ENCODE results near the gene C2CD4C.
"Not testable (repeated sequence)": the region's sequence is repeated elsewhere in the genome, so short reads cannot be mapped to it uniquely, and the experiment has no call there.

C2CD4C gene, protein sequence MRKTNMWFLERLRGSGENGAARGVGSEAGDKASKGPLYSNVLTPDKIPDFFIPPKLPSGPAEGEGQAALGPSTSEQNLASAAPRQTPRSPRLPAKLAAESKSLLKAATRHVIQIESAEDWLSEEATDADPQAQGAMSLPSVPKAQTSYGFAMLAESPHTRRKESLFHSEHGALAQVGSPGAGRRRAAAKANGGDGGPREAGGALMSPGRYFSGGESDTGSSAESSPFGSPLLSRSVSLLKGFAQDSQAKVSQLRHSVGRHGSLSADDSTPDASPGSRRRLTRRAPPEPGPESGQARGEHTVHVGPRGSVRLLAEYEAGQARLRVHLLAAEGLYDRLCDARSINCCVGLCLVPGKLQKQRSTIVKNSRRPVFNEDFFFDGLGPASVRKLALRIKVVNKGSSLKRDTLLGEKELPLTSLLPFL

DNA sequence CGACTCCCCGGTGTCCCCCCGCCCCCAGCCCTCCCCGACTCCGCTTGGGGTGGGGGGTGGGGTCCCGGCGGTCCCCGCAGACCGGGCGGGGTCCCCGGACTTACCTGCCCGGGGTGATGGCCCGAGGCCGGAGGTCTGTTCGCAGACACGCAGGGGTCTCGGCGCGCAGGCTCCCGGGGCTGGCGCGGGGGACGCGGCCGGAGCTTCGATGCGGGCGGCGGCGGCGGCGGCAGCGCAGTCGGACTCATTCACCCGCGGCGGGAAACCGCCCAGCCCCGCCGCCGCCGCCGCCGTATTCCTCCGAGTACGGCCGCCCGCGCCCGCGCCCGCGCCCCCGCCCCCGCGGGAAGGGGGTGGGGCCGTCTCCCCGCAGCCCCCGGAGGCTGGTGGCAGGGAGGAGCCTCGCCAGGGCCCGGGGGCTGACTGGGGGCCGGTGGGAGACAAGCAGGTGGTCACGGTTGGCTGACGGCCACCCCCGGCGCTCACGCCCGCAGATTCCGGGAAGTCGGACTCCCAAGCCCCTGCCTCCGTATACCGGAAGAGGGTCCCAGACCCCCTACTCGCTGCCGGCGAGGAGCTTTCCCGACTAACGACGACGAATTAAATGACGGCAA, at the start of gene C2CD4C:
Gene C2CD4C (minus strand): TSS at position 246 of the 614 bp plus-strand sequence. CDS start 786 bp downstream, outside the sequence.
- no peak for DNase-seq (ENCODE audit: low read depth)

DNA sequence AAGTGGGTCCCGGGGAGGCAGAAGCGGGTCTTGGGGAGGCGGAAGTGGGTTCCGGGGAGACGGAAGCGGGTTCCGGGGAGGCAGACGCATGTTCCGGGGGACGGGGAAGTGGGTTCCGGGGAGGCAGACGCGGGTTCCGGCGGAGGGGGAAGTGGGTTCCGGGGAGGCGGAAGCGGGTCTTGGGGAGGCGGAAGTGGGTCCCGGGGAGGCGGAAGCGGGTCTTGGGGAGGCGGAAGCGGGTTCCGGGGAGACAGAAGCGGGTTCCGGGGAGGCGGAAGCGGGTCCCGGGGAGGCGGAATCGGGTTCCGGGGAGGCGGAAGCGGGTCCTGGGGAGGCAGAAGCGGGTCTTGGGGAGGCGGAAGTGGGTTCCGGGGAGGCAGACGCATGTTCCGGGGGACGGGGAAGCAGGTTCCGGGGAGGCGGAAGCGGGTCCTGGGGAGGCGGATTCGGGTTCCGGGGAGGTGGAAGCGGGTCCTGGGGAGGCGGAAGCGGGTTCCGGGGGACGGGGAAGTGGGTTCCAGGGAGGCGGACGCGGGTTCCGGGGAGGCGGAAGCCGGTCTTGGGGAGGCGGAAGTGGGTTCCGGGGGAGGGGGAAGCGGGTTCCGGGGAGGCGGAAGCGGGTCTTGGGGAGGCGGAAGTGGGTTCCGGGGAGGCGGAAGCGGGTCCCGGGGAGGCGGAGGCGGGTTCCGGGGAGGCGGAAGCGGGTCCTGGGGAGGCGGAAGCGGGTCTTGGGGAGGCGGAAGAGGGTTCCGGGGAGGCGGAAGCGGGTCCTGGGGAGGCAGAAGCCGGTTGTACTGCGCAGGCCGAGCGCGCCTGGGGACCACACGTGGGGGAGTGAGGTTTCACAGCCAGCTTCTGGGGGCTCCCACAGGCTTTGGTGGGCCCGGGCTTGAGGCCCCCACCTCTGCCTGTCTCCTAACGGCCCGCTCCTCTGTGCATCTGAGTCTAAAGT, 49.4 kb upstream of the C2CD4C start:
- DNase-seq (ENCODE audit: low read depth) = no peak

DNA sequence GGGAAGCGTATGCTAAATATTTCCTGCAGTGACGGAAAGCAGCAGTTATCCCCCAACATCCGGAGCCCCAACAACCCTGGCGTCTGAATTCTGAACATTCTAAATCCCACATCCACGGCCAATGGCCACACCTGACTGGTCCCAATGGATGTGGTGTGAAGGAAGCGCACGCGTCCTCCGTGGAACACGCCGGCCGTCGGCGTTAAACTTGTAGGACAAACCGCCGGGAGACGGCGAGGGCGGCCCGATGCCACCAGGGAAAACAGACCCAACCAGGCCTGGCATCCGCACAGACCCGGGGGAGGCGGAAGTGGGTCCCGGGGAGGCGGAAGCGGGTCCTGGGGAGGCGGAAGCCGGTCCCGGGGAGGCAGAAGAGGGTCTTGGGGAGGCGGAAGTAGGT, 48.7 kb upstream of the C2CD4C start:
- no peak for DNase-seq (ENCODE audit: low read depth)

DNA sequence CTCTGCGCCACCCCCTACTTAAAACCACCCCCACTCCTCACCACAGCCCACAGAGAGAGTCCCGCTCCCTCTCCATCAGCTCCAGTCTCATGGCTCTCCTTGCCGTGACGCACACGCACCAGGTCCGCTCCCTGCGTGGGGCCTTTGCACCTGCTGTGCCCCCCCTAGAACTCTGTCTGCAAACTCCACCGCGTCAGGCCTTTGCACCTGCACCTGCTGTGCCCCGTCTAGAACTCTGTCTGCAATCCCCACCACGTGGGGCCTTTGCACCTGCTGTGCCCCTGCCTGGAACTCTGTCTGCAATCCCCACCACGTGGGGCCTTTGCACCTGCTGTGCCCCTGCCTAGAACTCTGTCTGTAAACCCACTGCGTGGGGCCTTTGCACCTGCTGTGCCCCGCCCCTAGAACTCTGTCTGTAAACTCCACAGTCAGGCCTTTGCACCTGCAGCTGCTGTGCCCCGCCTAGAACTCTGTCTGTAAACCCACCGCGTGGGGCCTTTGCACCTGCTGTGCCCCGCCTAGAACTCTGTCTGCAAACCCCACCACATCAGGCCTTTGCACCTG, 47.7 kb upstream of the C2CD4C start:
- no peak for DNase-seq (ENCODE audit: low read depth)

DNA sequence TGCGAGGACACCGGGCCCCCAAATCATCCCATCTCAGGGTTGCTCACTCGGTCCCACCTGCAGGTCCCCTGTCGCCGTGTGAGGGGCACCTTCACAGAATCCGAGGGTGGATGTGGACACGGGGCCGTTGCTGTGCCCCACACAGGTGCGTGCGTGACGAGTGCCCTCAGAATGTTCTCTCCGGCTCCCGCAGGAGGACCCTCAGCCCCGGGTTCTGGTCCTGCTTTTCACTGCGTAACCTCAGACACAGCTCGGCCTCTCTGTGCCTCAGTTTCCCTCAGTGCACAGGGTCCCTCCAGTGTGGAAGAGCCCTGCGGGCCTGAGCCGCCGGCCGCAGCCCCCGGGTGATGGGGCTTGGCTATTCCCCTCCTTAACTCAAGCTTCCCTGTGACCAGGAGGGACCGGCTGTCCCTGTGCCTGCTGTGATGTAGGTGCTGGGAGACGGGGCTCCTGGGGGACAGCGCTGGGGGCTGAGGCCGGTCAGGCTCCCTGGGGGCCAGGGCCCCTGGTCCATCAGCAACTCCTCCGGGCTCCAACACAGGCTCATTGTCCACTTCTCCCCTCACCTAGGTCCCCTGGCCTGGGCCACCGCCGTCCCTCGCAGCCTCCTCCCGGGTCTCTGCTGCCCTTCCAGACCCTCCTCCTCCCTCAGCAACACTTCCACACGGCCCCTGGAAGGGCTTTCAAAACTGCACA, 47.1 kb upstream of the C2CD4C start:
- DNase-seq (ENCODE audit: low read depth) = no peak

DNA sequence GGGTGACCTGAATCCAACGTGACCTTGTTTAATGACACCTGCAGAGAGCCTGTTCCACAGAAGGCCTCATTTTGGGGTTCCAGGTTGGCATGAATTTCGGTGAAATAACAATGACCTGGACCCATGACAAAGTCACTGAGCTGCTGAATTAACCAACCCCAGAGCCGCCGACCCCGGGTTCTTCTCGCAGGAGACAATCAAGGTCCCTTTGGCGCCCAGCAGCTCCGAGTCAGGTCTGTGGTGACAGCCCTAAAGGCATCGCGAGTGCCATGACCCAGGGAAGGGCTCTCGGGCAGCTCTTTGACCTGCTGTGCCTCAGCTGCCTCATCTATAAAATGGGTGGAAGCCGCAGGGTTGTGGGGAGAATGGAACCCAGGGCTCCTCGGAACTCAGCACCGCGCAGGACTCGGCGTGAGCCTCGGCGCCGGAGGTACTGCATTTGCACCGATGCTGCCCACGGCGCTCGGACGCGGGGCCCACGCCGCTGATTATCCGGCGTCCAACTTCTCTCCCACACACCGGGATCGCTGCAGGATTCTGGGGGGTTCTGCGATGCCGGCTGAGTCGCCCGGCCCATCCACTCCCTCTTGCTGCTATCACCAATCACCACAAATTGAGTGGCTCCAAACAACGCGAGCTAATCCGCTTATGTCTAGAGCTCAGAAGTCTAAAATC, 46.2 kb upstream of the C2CD4C start:
- no peak for DNase-seq (ENCODE audit: low read depth)

DNA sequence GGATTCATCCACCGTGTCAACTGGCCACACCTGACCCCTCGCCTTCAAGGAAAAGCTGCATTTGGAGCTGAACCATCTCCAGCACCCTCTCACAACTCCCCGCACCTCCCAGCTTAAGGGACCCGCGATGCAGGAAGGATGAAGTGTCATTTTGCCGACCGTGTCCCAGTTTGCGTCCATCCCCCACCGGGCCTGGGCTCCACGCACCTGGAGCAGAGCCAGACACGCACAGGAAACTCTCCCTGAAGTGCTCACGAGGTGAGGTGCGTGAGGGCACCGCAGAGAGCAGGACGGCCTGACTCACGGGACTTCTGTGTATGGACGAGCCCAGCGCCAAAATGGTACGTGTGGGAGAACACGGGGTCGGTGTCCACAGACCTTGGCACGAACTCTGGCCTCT, 44.7 kb upstream of the C2CD4C start:
- no peak for DNase-seq (ENCODE audit: low read depth)

DNA sequence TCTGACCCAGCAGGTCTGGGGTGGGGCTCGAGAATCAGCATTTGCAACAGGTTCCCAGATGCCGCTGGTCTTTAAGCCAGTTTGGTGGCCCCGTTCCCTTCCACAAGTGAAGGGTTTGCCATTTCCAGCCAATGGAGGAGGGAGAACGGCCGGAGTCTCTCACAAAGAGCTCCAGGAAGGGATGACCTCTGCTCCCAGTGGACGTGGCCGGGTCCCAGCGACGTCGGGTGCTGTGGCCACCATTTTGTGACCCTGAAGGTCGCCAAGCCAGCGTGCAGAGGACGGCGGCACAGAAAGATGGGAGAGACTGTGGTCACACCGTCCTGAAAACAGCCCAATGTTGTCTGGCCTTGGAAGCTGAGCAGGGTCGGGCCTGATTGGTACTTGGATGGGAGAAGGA, 43.9 kb upstream of the C2CD4C start:
- DNase-seq (ENCODE audit: low read depth) = no peak

DNA sequence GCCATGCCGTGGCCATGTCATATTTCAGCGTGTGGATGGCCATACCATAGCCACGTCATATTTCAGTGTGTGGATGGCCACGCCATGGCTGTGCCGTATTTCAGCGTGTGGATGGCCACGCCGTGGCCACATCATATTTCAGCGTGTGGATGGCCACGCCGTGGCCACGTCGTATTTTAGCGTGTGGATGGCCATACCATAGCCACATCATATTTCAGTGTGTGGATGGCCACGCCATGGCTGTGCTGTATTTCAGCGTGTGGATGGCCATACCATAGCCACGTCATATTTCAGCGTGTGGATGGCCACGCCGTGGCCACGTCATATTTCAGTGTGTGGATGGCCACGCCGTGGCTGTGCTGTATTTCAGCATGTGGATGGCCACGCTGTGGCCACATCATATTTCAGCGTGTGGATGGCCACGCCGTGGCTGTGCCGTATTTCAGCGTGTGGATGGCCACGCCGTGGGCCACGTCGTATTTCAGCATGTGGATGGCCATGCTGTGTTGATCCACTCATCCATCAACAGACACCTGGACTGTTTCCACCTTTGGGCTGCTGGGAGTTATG, 42.0 kb upstream of the C2CD4C start:
- not testable (repeated sequence) for DNase-seq (ENCODE audit: low read depth)

DNA sequence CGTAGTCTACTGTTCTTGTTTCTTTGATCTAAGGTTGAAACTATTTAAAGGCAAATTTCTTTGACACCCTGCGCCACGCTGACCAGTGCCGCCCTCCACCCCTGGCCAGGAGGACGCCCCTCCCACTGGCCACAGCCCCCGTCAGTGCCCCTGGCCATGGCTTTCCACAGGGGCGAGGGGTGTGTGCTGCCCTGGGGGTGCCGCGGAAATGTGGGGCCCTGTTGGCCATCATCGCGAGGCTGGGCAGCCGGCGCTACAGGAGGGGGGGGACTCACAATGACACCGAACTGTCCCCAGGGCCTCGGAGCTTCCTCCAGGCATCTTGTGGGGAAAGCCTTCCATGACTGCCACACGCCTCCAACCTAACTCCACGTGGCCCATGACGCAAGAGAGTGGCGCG, 41.0 kb upstream of the C2CD4C start:
- no peak for DNase-seq (ENCODE audit: low read depth)

DNA sequence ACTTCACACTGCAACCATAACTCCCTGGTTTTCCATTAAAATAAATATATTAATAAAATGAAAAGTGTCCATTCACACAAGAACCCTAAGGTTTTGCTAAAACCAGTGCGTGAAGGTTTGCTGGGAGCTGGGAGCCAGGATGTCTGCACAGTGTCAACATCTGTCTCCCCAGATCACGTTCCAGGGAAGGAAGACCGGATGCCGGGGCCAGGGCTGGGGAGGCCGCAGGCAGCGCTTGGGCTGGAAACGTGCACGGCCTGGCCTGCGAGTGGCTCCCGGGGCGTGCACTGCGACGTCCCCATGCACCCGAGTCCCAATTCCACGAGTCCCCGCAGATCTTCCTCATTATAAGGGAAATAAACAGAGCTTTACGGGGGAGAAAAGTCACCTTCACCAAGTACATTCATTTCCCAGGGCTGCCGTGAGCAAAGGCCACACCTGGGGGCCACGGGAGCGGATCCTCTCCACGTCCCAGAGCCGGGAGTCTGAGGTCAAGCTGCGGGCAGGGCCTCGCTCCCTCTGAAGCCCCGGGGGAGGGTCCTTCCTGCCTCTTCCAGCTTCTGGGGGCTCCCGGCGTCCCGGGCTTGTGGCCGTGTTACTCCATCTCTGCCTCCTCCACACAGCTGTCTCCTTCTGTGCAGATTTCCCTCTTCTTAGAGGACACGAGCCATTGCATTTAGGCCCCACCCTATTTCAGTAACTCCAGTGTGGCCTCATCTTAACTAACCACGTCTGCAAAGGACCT, 39.0 kb upstream of the C2CD4C start:
- no peak for DNase-seq (ENCODE audit: low read depth)

DNA sequence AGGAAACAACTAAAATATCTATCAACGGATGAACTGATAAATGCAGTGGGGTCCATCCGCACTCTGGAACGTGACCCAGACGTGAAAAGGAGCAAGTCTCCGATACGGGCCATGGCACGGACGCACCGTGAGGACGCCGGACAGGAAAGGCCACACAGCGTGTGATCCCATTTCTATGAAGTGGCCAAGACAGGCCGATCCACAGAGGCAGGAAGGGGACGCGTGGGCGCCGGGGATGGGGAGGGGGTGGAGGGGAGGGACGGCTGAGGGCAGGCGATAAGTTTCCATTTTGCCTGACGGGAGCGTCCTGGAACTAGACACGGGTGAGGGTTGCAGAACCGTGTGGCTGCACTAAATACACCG, 38.1 kb upstream of the C2CD4C start:
- no peak for DNase-seq (ENCODE audit: low read depth)

DNA sequence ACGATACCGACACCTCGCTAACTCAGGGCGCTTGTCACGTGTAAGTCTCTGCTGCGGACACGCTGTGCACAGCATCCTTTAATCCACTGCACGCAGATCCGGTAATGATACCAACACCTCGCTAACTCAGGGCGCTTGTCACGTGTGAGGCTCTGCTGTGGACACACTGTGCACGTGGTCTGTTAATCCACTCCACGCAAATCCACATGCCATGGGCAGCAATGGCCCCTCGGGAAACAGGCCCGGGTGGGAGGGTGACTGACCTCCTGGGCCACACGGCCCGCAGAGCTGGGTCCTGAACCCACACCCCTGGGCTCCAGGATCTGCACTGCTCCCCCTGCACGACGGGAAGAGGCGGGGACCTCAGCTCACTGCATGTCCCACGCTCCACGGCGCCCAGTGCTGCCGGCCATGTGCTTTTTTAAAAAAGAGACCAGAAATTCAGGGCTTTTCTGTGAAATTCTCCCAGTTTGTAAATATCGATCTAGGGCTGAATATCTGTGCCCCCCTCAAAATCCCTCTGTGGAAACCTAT, 35.8 kb upstream of the C2CD4C start:
- DNase-seq (ENCODE audit: low read depth) = no peak

DNA sequence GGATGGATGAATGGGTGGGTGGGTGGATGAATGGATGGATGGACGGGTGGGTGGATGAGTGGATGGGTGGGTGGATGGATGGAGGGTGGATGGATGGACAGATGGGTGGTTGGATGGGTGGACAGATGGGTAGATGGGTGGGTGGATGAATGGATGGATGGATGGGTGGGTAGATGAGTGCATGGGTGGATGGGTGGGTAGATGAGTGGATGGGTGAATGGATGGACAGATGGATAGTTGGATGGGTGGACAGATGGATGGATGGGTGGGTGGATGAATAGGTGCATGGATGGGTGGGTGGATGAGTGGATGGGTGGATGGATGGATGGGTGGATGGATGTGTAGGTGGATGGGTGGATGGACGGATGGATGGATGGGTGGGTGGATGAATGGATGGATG, 34.1 kb upstream of the C2CD4C start:
- DNase-seq (ENCODE audit: low read depth) = no peak

DNA sequence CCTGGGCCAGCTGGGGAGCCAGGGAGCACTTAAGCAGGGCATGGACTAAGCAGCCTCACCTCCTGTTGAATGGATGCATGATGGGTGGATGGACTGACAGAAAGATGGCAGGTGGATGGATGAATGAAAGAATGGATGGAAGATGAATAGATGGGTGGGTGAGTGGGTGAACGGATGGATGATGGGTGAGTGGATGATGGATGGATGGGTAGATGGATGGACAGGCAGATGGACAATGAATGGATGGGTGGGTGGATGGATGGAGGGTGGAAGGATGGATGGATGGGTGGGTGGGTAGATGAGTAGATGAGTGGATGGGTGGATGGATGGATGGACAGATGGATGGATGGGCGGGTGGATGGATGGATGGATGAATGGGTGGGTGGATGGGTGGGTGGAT, 33.1 kb upstream of the C2CD4C start:
- no peak for DNase-seq (ENCODE audit: low read depth)

DNA sequence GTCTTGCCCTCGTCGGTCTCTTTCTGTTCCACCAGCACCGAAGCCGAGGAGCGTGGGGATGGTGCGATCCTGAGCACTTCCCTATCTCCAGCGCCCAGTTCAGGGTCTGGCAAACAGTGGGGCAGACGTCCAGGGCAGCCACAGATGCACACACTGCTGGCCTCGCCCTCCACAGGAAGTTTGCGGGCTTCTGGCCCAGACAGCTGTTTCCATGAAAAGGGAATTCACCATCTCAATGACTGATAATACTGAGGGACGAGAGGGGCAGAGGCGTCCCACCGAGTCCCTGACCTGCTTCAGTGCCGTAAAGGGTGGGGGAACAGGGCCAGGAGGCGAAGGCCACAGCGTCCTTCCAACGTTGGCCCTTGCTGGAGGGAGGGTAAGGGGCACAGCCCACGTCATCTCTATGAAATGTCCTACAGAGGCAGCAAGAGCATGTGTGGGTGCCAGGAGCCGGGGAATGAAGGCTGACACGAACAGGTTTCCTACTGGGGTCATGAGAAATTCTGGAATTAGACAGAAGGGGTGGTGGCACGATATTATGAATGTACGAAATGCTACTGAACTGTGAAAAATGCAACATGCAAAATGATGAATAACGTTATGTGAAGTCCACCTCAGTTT, 32.4 kb upstream of the C2CD4C start:
- DNase-seq (ENCODE audit: low read depth) = no peak

DNA sequence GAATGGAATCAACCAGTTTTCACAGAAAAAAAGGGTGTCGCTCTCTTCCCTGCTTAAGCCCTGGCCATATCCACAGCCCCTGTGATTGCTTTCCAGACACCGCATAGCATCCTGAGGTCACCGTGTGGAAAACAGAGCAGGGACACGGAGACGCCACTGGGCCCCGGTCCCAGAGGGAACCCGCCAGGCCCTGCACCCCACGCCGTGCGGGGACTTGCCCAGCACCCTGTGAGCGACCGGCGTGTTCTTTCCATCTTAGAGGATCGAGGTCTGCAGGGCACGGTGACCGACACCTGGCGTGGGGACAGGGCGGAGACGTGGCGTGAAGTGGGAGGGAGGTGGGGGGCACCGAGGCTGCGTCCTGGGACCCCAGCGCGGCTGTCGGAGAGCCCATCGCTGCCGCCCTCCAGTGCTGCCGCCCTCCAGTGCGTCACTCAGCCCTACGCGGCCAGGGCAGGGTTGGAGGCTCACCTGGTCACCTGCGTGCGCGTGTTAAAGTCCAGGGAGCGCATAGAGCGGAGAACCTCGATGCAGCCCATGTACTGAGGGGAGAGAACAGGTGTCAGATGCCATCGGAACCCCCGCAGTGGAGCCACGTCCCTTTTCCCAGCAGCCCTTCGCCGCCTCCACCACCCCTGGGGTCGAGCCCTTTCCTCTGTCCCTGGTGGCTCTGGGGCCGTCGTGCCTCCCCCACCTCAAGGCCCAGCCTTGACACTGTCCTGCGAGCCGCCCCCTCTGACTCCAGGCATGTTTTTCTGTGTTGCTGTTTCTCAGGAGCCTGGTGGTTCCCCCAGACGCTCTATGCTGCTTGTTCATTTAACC, 31.7 kb upstream of the C2CD4C start:
- DNase-seq (ENCODE audit: low read depth) = no peak

DNA sequence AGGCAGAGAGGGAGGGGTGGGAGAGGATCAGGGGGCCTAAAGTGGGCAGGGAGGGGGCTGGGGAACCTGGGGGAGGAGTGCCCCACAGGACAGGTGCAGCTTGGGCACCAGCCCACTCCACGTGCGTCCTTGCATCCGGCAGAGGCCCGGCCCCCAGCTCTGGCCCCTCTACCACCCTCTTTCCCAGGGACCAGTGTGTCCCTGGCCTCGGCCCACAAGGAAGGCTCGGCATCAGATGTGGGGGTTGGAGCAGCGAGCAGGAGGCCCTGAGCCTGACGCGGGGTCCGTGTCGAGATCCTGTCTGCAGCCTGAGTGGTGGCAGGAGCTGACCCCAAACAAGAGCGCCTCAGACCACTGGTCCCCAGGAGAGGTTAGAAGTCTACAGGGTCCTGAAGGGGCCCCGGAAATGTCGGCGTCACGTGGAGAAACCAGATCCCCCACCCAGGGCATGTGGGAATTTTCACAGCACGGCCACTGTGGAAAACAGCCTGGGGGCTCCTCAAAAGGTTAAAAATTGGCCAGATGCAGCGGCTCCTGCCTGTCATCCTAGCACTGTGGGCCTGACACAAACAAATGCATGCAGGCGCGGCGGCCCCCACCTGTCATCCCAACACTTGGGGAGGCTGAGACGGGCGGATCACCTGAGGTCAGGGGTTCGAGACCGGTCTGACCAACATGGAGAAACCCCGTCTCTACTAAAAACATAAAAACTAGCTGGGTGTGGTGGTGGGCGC, 30.4 kb upstream of the C2CD4C start:
- DNase-seq (ENCODE audit: low read depth) = no peak
